Spleen (tissue), 7 donors: ENCODE results near the gene CD8B.

Source experiments
- CTCF ChIP-seq, 11 experiments: fragments of 200-600 bp in 7 of 11; fragments of 450-650 bp in 4 of 11; sonication (generic) in 4 of 11; IDR thresholded peaks in 8 of 11; conservative IDR thresholded peaks in 3 of 11; 1 replicate in 7 of 11; 2 replicates in 4 of 11; pipeline versions ENCODE4 v1.4.0 to v1.8.0; 2016 to 2021; ENCODE audit warnings: antibody characterized with exemption in 11 of 11, inconsistent platforms in 4 of 11, mild to moderate bottlenecking in 1 of 11
- POLR2A ChIP-seq, 3 donors: fragments of 450-650 bp; IDR thresholded peaks; one replicate each; pipeline ENCODE4 v1.5.1; 2017; ENCODE audit warnings: antibody characterized with exemption in 3 of 3, mild to moderate bottlenecking in 1 of 3
- POLR2AphosphoS5 ChIP-seq, 3 donors: sonication (generic); formaldehyde crosslinking; IDR thresholded peaks; one replicate each; pipeline ENCODE4 v1.5.1; 2017; ENCODE audit warnings: antibody characterized with exemption in 3 of 3
- donor health status: DM: no; HTN: no; CAD: no; lungs with moderate emphysema.
- donor health status: DM: no; HTN: no; CAD: no.
- donor health status: DM: no; HTN: no; CAD: no.

DNA sequence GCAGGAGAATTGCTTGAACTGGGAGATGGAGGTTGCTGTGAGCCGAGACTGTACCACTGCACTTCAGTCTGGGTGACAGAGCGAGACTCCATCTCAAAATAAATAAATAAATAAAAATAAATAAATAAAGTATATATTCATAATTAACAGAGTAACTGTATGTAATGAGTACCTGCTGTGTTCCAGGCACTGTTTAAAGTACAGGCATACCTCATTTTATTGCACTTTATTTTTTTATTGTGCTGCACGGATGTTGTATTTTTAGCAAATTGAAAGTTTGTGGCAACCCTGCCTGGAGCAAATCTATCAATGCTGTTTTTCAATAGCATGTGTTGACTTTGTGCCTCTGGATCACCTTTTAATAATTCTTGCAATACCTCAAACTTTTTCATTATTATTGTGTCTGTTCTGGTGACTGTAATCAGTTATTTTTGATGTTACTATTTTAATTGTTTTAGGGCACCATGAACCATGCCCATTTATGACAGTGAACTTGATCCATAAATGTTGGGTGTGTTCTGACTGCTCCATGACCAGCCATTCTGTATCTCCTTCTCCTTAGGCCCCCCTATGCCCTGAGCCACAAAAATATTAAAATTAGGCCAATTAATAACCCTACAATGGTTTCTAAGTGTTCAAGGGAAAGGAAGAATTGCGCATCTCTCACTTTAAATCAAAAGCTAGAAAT, 43.4 kb downstream of the CD8B start:
- no peak for TF ChIP-seq POLR2A (IDR thresholded peaks at IDR 0.05)
- no peak for TF ChIP-seq CTCF (IDR thresholded peaks at IDR 0.05 in 8 of 11, conservative IDR thresholded peaks at IDR 0.05 in 3 of 11)
- TF ChIP-seq POLR2AphosphoS5 (IDR thresholded peaks at IDR 0.05) = no peak
